ENCODE data around the gene PCSK1N. TPM values are rescaled to one million over a fixed set of nuclear protein-coding genes. Genes with fewer than 3 reads are reported as not detected.

Gene PCSK1N
- total and polyA plus RNA-seq, 2 of the 13 experiments (the other 11 are each of a cell fraction or from before 2014, with no cell fraction given), result 4.5 to 14.0 TPM

DNA sequence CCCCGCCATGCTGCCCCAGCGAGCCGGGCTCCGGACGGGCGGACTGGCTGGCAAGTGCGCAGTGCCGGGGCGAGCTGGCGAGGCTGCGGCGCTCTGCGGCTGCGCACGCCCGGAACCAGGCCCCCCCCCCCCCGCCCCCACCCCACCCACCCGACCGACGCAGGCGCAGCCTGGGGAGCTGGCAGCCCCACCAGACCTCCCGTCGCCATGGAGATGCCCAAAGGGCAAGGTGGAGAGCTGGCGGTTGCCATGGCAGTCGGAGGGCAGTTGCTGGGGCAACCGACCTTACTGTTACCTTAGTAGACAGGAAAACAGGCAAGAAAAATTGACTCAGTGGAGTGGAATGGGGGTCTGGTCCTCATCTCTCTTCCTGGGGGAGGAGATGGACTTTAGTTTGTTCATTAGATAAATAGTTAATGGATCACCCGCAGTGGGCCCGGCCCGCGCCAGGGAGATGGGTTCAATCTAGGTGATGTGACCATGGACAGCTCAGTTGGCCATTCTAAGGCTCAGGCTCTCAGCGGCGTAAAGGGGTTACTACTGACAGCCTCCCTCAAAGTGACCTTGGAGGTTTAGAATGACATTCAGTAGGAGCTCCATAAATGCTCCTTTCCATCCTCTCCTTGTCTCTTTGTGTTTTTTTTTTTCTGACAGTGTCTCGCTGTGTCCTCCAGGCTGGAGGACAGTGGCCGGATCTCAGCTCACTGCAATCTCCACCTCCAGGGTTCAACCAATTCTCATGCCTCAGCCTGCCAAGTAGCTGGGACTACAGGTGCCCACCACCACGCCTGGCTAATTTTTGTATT is at the start of gene PCSK1N (continued):
- TF ChIP-seq KDM5A (IDR thresholded peaks at IDR 0.05; ENCODE audit: borderline replicate concordance, low read length), result no peak
- TF ChIP-seq MEIS2 (CRISPR knock-in tag; IDR thresholded peaks at IDR 0.05), result no peak
- no peak for TF ChIP-seq PHF8 (CRISPR knock-in tag; IDR thresholded peaks at IDR 0.05)
- no peak for TF ChIP-seq CREB1 (IDR thresholded peaks at IDR 0.05)
- TF ChIP-seq CREB1 (CRISPR knock-in tag; IDR thresholded peaks at IDR 0.05), result no peak
- no peak for TF ChIP-seq ZNF556 (CRISPR knock-in tag; IDR thresholded peaks at IDR 0.05; ENCODE audit: borderline replicate concordance)
- no peak for TF ChIP-seq SRY (CRISPR knock-in tag; IDR thresholded peaks at IDR 0.05)
- no peak for TF ChIP-seq GPN1 (CRISPR knock-in tag; IDR thresholded peaks at IDR 0.05; ENCODE audit: borderline replicate concordance)
- TF ChIP-seq HOXA3 (CRISPR knock-in tag; IDR thresholded peaks at IDR 0.05), result no peak
- TF ChIP-seq MAZ (IDR thresholded peaks at IDR 0.05; ENCODE audit: borderline replicate concordance, low read depth, low read length), result no peak
- TF ChIP-seq MAZ (CRISPR knock-in tag; IDR thresholded peaks at IDR 0.05; ENCODE audit: low read depth), result no peak
- TF ChIP-seq ZNF20 (CRISPR knock-in tag; IDR thresholded peaks at IDR 0.05), result no peak
- TF ChIP-seq ATF5 (CRISPR knock-in tag; IDR thresholded peaks at IDR 0.05; ENCODE audit: low read depth), result no peak
- no peak for TF ChIP-seq ZNF746 (CRISPR knock-in tag; IDR thresholded peaks at IDR 0.05)
- TF ChIP-seq PHB2 (IDR thresholded peaks at IDR 0.05; ENCODE audit: partially characterized antibody), result no peak
- TF ChIP-seq ATF7-NPFF (CRISPR knock-in tag; IDR thresholded peaks at IDR 0.05; ENCODE audit: low read depth), result no peak
- TF ChIP-seq TGIF2 (CRISPR knock-in tag; IDR thresholded peaks at IDR 0.05), result no peak
- peak; percentile 46; the same call in 1 of the 2 replicates for TF ChIP-seq HDAC2 (CRISPR knock-in tag; IDR thresholded peaks at IDR 0.05)
- TF ChIP-seq SUZ12 (IDR thresholded peaks at IDR 0.05; ENCODE audit: low read depth, low read length), result no peak
- no peak for TF ChIP-seq RARG (CRISPR knock-in tag; IDR thresholded peaks at IDR 0.05; ENCODE audit: low read depth)
- TF ChIP-seq, protein P1, sequence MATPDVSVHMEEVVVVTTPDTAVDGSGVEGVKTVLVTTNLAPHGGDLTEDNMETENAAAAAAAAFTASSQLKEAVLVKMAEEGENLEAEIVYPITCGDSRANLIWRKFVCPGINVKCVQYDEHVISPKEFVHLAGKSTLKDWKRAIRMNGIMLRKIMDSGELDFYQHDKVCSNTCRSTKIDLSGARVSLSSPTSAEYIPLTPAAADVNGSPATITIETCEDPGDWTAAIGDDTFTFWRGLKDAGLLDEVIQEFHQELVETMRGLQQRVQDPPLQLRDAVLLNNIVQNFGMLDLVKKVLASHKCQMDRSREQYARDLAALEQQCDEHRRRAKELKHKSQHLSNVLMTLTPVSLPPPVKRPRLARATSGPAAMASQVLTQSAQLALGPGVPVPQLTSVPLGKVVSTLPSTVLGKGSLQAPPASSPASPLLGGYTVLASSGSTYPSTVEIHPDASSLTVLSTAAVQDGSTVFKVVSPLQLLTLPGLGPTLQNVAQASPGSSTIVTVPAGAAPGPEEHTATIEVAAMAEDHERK (CRISPR knock-in tag; IDR thresholded peaks at IDR 0.05; ENCODE audit: low read depth), result no peak
- TF ChIP-seq ZBTB20 (CRISPR knock-in tag; IDR thresholded peaks at IDR 0.05; ENCODE audit: borderline replicate concordance, low read depth), result no peak
- TF ChIP-seq, protein P2, sequence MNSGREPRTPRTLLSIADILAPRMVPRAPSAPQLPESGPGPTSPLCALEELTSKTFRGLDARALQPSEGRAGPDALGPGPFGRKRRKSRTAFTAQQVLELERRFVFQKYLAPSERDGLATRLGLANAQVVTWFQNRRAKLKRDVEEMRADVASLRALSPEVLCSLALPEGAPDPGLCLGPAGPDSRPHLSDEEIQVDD (CRISPR knock-in tag; IDR thresholded peaks at IDR 0.05; ENCODE audit: borderline replicate concordance), result no peak
- no peak for TF ChIP-seq PRDM10 (CRISPR knock-in tag; IDR thresholded peaks at IDR 0.05; ENCODE audit: low read depth)
- peak; percentile 95; the same call in 2 of the 3 replicates for TF ChIP-seq MXI1 (IDR thresholded peaks at IDR 0.05; ENCODE audit: borderline replicate concordance, low read depth, low read length)
- TF ChIP-seq ZNF205 (CRISPR knock-in tag; IDR thresholded peaks at IDR 0.05), result no peak
